Pancreas (tissue), 10 donors: ENCODE data around the gene GASK1B. TPM values are rescaled to one million over a fixed set of nuclear protein-coding genes. Genes with fewer than 3 reads are reported as not detected.
A peak's percentile ranks its signal among the peaks of the same experiment; 100 is the strongest.

Experiments used
- ATAC-seq, 4 donors: fragments of 200-7000 bp; cut with Tn5 transposase; one replicate each; pipeline versions ENCODE4 v1.8.0 to v1.9.1; 2020; ENCODE audit warnings: mild to moderate bottlenecking in 4 of 4, moderate library complexity in 4 of 4
- DNase-seq, 6 donors: peaks; one replicate each; pipeline ENCODE4 v3.0.0-alpha.2; 2020
- FAIRE-seq: peaks from 2 replicates; lab custom pipeline; 2012; peaks lifted over from hg19 to GRCh38; lab: Jason Lieb, UNC
- H3K27ac ChIP-seq, 4 donors: fragments of 200-600 bp; sonication (generic); 1 replicate in 3 of 4; 2 replicates in 1 of 4; pipeline versions ENCODE4 v1.5.0 to v1.8.0; 2020
- H3K27me3 ChIP-seq, 4 donors: fragments of 200-600 bp; one replicate each; pipeline ENCODE4 v1.8.0; 2021
- H3K36me3 ChIP-seq, 3 donors: fragments of 200-600 bp; sonication (generic) in 1 of 3; one replicate each; pipeline versions ENCODE4 v1.5.0 to v1.8.0; 2020 to 2021
- H3K4me1 ChIP-seq, 3 donors: fragments of 200-600 bp; one replicate each; pipeline ENCODE4 v1.8.0; 2021
- H3K4me3 ChIP-seq, 4 donors: fragments of 200-600 bp; sonication (generic) in 2 of 4; one replicate each; pipeline versions ENCODE4 v1.5.0 to v1.8.0; 2020 to 2021
- H3K9me3 ChIP-seq, 4 donors: fragments of 200-600 bp; one replicate each; pipeline ENCODE4 v1.8.0; 2021
- CTCF ChIP-seq, 4 donors: fragments of 200-600 bp; sonication (generic) in 3 of 4; IDR thresholded peaks; one replicate each; pipeline versions ENCODE4 v1.5.0 to v1.8.0; 2021; ENCODE audit warnings: antibody characterized with exemption in 4 of 4
- WGBS, 2 donors: extraction: QIAGEN DNeasy Blood & Tissue Kit; methylation state at CpG; one replicate each; pipeline ENCODE4 v1.1.7; 2013; 5-methylcytosine and 5-hydroxymethylcytosine counted together
- intact Hi-C, 3 donors: fragments of 100-400 bp; cut with DNase I; formaldehyde crosslinking; loops; one replicate each; pipeline versions ENCODE4 v1.11.1 to v1.14.2; 2022
- polyA plus RNA-seq, 2 donors: library from polyadenylated mRNA; stranded (reverse); fragments of 200-250 nt; gene quantifications; one replicate each; pipeline ENCODE4 v1.2.3, GENCODE V29; 2013
- total RNA-seq, 6 donors: library from RNA; stranded (reverse); fragmentation: NEBNext Ultra II Directional in 4 of 6; extraction: Animal tissue kit (Norgen Biotek cat#: 25700) in 4 of 6; gene quantifications; one replicate each; pipeline versions ENCODE4 v1.2.1 to v1.2.4, GENCODE V29; 2021 to 2023
- donor health status: healthy with polysubstance abuse.
- donor health status: DM: no; HTN: no; CAD: no; lungs with moderate emphysema.
- donor health status: DM: no; HTN: no; CAD: no.
- donor health status: control.
- donor health status: control.
- donor health status: Bipolar disorder and iron deficiency.
- donor health status: DM: yes; HTN: yes; CAD: no.
- donor health status: DM: no; HTN: no; CAD: no.
- donor health status: DM: no; HTN: no; CAD: no.
- donor health status: DM: yes; HTN: yes; CAD: no.

Gene GASK1B
- total and polyA plus RNA-seq, 8 donors = 1.4 to 27.7 (median 3.5) TPM

DNA sequence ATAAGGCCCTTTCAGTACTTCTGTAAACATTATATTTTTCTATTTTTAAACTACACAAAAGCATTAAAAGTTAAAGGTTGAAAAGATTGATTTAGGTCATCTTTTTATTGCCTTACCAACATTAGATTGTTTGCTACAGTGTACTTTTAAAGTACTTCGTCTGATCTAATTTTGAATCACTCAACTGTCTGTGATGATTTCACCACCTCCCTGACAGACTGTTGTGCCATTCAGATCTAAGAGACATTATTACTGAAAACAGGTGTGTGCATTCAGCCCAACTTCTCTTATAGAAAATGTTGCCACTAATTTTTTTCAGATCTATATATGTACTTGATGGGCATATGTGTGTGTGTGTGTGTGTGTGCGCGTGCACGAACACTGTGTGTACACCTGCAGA, 39.3 kb downstream of the GASK1B start:
- ATAC-seq = no peak
- TF ChIP-seq CTCF (IDR thresholded peaks at IDR 0.05) = no peak
- Histone ChIP-seq H3K36me3 (no peaks in the 10 kb centered on the region), H3K9me3 (no peaks in the 10 kb centered on the region), H3K4me3 (no peak overlapping the region), H3K27ac (no peak overlapping the region), H3K4me1 (no peaks in the 10 kb centered on the region), H3K27me3 (no peaks in the 10 kb centered on the region)
- no peak for FAIRE-seq
- WGBS, 2 donors = 68% methylated on average over 4 of the region's 4 CpGs
- DNase-seq = no peak
- intact Hi-C loops = no loop called here

DNA sequence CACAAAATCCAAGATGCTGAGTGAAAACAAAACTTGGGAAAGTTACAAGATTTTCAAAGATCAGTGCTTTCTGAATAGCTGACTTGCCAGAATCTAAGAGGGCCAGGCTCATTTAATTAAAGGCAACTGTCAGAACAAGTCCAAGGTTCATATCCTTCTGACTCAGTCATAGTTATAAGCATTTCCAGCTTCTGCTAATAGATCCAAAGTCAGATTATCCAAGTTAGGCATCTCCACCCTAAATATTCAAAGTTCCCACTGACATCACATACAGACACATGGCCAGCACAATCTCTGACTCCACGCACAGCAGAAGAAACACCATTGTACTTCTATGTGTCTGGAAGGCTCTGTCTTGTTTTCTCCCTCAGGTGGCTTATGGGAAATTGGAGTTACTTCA, 41.8 kb downstream of the GASK1B start:
- TF ChIP-seq CTCF (IDR thresholded peaks at IDR 0.05) = no peak
- Histone ChIP-seq H3K4me1 (no peaks in the 10 kb centered on the region), H3K36me3 (no peaks in the 10 kb centered on the region), H3K27me3 (no peaks in the 10 kb centered on the region), H3K27ac (no peak overlapping the region), H3K9me3 (no peaks in the 10 kb centered on the region), H3K4me3 (no peak overlapping the region)
- intact Hi-C loops = no loop called here
- FAIRE-seq (no peak), ATAC-seq (peak in 1 of 4 donors; percentile 32), DNase-seq (no peak)
- WGBS, 2 donors = 45 to 93% methylated on average over 1 of the region's 1 CpG

- Histone ChIP-seq H3K9me3 (no peaks in the 10 kb centered on the region), H3K27me3 (no peaks in the 10 kb centered on the region), H3K4me3 (no peak overlapping the region), H3K27ac (no peak overlapping the region), H3K4me1 (no peaks in the 10 kb centered on the region), H3K36me3 (no peaks in the 10 kb centered on the region)
- 98 to 100% methylated on average over 2 of the region's 2 CpGs for WGBS, 2 donors
- TF ChIP-seq CTCF (IDR thresholded peaks at IDR 0.05) = no peak
- intact Hi-C loops = no loop called here
- no peak for FAIRE-seq
- peak in 1 of 4 donors; percentile 56 for ATAC-seq
- no peak for DNase-seq
Observed at GRCh38 chr4:158130204-158130603, 42.6 kb downstream of the GASK1B start.

DNA sequence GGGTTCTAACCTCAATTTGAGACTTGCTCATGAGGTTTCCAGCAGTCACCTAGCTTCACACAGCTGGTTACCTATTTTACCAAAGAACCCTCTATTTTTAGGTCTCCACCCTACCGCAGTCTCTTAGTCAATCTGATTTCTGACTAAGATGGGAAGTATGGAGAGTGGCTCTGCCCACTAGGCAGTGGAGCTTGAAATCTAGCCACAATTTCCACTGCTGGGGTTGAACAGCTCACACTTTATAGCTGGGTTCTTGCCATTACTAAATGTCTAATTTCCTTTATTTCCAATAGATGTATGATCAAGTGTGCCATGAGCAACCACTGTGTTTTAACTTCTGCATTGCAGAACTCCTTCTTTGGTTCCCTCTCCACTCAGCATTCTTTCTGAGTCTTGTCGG, 43.1 kb downstream of the GASK1B start:
- H3K36me3 ChIP-seq = no peaks in the 10 kb centered on the region
- intact Hi-C loops = no loop called here
- WGBS, 2 donors = 96 to 98% methylated on average over 2 of the region's 2 CpGs
- H3K4me3 ChIP-seq = no peak overlapping the region
- FAIRE-seq (no peak), ATAC-seq (no peak), DNase-seq (no peak)
- no peak overlapping the region for H3K27ac ChIP-seq
- H3K9me3 ChIP-seq = no peaks in the 10 kb centered on the region
- TF ChIP-seq CTCF (IDR thresholded peaks at IDR 0.05) = no peak
- H3K4me1 ChIP-seq = no peaks in the 10 kb centered on the region
- no peaks in the 10 kb centered on the region for H3K27me3 ChIP-seq

DNA sequence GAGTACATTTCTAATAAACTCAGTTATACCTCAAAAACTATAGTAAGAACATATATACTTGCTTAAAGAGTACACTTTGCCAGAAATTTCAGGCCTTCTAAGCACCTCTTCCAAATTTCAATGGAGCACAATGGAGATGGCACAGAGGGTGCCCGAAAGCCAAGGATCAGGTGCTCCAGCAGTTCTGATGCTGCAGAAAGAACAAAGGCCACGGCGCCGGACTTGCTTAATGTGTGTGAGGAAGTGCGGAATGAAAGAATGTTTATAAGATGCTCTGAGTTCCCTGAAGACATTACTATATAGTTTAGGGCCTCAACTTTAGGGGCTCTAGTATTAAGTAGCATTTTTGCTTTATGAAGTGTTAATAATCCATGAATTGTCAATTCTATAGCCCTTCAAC, 44.3 kb downstream of the GASK1B start:
- no peak overlapping the region for H3K4me3 ChIP-seq
- no peak for DNase-seq
- no peaks in the 10 kb centered on the region for H3K27me3 ChIP-seq
- TF ChIP-seq CTCF (IDR thresholded peaks at IDR 0.05) = no peak
- intact Hi-C loops = no loop called here
- ATAC-seq = no peak
- no peaks in the 10 kb centered on the region for H3K9me3 ChIP-seq
- FAIRE-seq = no peak
- H3K36me3 ChIP-seq = no peaks in the 10 kb centered on the region
- 97% methylated on average over 5 of the region's 5 CpGs for WGBS, 2 donors
- H3K4me1 ChIP-seq = no peaks in the 10 kb centered on the region
- no peak overlapping the region for H3K27ac ChIP-seq
